Body of pancreas (tissue), 4 donors: ENCODE results near the gene SCN8A.

Experiments
- CTCF ChIP-seq, 7 experiments: fragments of 450-650 bp in 4 of 7; fragments of 200-600 bp in 3 of 7; sonication (generic) in 3 of 7; IDR thresholded peaks; one replicate each; pipeline ENCODE4 v1.5.1; 2016 to 2019; ENCODE audit warnings: antibody characterized with exemption in 7 of 7
- POLR2A ChIP-seq, 3 donors: fragments of 450-650 bp; IDR thresholded peaks; one replicate each; pipeline ENCODE4 v1.6.1; 2016; ENCODE audit warnings: antibody characterized with exemption in 3 of 3, mild to moderate bottlenecking in 2 of 3

- TF ChIP-seq POLR2A (IDR thresholded peaks at IDR 0.05) (no peak), CTCF (IDR thresholded peaks at IDR 0.05) (no peak)
Observed at GRCh38 chr12:51785906-51786305, 194.9 kb downstream of the SCN8A start.
